Thoracic aorta (tissue), 2 donors: Measurements from ENCODE around the gene PERM1. TPM values are rescaled to one million over a fixed set of nuclear protein-coding genes. Genes with fewer than 3 reads are reported as not detected.

Experiments used
- ATAC-seq: fragments of 150-250 bp; one replicate; pipeline ENCODE4 v1.8.0; 2017; ENCODE audit warnings: low read depth; ENCODE audit not compliant: insufficient number of reproducible peaks, low FRiP score
- DNase-seq: peaks from one replicate; pipeline ENCODE4 v3.0.0-alpha.2; 2020; ENCODE audit warnings: low spot score
- H3K27ac ChIP-seq, 2 donors: fragments of 200-600 bp; sonication (generic); 1 replicate in 1 of 2; 2 replicates in 1 of 2; pipeline ENCODE4 v1.5.1; 2016; ENCODE audit warnings: mild to moderate bottlenecking in 2 of 2, moderate library complexity in 2 of 2
- H3K27me3 ChIP-seq: fragments of 200-600 bp; sonication (generic); replicated peaks from 2 replicates; pipeline ENCODE4 v1.6.0; 2016; ENCODE audit warnings: mild to moderate bottlenecking; ENCODE audit not compliant: insufficient read depth
- H3K36me3 ChIP-seq: fragments of 200-600 bp; sonication (generic); one replicate; pipeline ENCODE4 v1.5.1; 2016
- H3K4me1 ChIP-seq, 2 donors: fragments of 200-600 bp; sonication (generic); 1 replicate in 1 of 2; 2 replicates in 1 of 2; pipeline versions ENCODE4 v1.5.1 to v1.6.0; 2016; ENCODE audit warnings: low read depth in 2 of 2, mild to moderate bottlenecking in 1 of 2; ENCODE audit not compliant: control insufficient read depth in 1 of 2
- H3K4me3 ChIP-seq: fragments of 200-600 bp; sonication (generic); 2 replicates; pipeline ENCODE4 v1.5.1; 2016; ENCODE audit warnings: mild to moderate bottlenecking
- H3K9me3 ChIP-seq: fragments of 200-600 bp; sonication (generic); 2 replicates; pipeline ENCODE4 v1.5.1; 2016
- total RNA-seq, 2 donors: library from RNA; depleted of rRNA; stranded (reverse); fragments of >200 nt; gene quantifications; one replicate each; pipeline versions ENCODE4 v1.1.0 to v1.2.3, GENCODE V29; 2016
- TF ChIP-seq, protein P1 (sequence below): fragments of 200-600 bp; sonication (generic); IDR thresholded peaks from one replicate; pipeline ENCODE4 v1.5.1; 2019; ENCODE audit warnings: antibody characterized with exemption

Gene PERM1
- total RNA-seq, 2 donors from 2014 or later = 0.54 to 0.99 TPM

DNA sequence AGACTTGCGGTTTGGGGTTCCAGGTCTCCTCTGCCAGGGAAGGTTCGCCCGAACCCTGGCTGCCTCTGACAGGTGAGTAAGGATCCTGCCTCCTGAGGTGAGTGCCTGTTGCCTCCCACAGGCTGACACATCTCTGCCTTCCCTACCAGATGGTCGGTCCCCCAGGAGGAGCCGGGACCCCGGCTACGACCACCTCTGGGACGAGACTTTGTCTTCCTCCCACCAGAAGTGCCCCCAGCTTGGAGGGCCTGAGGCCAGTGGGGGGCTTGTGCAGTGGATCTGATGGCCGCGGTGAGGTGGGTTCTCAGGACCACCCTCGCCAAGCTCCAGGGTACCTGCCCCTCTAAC lies 7.6 kb downstream of the PERM1 start:
- H3K27me3 ChIP-seq = peaks cover 5% of the 10 kb centered on the region
- peaks cover 0 to 7% of the 10 kb centered on the region in 2 donors for H3K4me1 ChIP-seq
- no peak for DNase-seq
- no peak overlapping the region for H3K4me3 ChIP-seq
- no peaks in the 10 kb centered on the region for H3K9me3 ChIP-seq
- TF ChIP-seq, protein P1, sequence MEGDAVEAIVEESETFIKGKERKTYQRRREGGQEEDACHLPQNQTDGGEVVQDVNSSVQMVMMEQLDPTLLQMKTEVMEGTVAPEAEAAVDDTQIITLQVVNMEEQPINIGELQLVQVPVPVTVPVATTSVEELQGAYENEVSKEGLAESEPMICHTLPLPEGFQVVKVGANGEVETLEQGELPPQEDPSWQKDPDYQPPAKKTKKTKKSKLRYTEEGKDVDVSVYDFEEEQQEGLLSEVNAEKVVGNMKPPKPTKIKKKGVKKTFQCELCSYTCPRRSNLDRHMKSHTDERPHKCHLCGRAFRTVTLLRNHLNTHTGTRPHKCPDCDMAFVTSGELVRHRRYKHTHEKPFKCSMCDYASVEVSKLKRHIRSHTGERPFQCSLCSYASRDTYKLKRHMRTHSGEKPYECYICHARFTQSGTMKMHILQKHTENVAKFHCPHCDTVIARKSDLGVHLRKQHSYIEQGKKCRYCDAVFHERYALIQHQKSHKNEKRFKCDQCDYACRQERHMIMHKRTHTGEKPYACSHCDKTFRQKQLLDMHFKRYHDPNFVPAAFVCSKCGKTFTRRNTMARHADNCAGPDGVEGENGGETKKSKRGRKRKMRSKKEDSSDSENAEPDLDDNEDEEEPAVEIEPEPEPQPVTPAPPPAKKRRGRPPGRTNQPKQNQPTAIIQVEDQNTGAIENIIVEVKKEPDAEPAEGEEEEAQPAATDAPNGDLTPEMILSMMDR = no peak
- no peaks in the 10 kb centered on the region for H3K36me3 ChIP-seq
- no peak overlapping the region for H3K27ac ChIP-seq
- ATAC-seq = no peak

DNA sequence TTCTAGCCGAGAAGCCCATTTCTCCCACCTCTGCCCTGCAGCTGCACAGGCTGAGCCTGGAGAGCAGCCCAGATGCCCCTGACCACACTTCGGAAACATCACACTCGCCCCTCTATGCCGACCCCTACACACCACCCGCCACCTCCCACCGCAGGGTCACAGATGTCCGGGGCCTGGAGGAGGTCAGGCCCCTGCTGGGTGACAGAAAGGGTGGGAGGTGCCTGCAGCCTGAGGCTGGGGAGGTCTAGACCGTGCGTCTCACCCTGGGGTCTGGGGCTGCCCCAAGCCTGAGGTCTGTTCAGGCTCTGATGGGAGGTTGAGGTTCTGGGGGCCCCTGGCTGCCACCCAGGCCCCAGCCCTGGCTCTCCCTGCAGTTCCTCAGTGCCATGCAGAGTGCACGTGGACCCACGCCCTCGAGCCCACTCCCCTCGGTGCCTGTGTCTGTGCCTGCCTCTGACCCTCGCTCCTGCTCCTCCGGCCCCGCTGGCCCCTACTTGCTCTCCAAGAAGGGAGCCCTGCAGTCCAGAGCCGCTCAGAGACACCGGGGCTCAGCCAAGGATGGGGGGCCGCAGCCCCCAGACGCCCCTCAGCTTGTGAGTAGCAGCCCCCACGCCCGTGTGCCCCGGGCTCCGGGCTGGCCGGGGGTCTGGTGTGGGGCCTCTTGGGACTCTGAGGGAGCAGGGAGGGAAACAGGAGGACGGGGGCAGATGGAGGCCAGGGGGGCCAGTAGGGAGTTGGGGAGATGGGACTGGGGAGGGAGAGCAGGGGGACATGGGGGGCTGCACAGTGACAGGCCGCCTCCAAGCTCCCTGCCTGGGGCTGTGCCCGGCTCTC lies 8.2 kb downstream of the PERM1 start:
- DNase-seq (no peak), ATAC-seq (no peak)
- Histone ChIP-seq H3K36me3 (no peaks in the 10 kb centered on the region), H3K4me1 (peaks cover 0 to 7% of the 10 kb centered on the region in 2 donors), H3K27ac (no peak overlapping the region), H3K4me3 (no peak overlapping the region), H3K27me3 (peaks cover 5% of the 10 kb centered on the region), H3K9me3 (no peaks in the 10 kb centered on the region)
- TF ChIP-seq, protein P1 = no peak

DNA sequence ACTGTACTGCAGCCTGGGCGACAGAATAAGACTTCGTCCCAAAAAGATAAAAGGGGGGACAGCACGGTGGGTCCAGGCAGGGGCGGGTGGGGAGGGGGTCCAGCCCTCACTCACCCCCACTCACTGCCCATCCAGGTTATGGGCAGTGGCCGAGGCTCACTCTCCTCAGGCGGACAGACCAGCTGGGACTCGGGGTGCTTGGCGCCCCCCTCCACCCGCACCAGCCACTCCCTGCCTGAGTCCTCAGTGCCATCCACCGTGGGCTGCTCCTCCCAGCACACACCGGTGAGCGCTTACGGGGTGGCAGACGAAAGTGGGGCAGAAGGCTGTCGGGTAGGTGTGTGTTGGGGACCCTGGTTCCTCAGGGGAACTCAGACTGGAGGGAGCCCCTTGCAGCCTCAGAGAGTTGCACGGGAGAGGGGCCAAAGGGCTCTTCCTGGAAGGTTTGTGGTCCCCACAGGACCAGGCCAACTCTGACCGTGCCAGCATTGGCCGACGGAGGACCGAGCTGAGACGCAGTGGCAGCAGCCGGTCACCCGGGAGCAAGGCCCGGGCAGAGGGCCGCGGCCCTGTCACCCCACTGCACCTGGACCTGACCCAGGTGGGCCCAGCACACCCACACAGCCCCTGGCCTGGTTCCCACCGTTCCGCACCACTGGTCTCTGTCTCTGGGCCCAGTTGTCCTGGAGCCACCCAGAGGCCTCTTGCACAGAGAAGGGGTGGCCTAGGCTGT lies 9.0 kb downstream of the PERM1 start:
- Histone ChIP-seq H3K27ac (no peak overlapping the region), H3K4me3 (no peak overlapping the region), H3K9me3 (no peaks in the 10 kb centered on the region), H3K36me3 (no peaks in the 10 kb centered on the region), H3K27me3 (peaks cover 5% of the 10 kb centered on the region), H3K4me1 (peaks cover 0 to 7% of the 10 kb centered on the region in 2 donors)
- DNase-seq (no peak), ATAC-seq (no peak)
- TF ChIP-seq, protein P1 = no peak

DNA sequence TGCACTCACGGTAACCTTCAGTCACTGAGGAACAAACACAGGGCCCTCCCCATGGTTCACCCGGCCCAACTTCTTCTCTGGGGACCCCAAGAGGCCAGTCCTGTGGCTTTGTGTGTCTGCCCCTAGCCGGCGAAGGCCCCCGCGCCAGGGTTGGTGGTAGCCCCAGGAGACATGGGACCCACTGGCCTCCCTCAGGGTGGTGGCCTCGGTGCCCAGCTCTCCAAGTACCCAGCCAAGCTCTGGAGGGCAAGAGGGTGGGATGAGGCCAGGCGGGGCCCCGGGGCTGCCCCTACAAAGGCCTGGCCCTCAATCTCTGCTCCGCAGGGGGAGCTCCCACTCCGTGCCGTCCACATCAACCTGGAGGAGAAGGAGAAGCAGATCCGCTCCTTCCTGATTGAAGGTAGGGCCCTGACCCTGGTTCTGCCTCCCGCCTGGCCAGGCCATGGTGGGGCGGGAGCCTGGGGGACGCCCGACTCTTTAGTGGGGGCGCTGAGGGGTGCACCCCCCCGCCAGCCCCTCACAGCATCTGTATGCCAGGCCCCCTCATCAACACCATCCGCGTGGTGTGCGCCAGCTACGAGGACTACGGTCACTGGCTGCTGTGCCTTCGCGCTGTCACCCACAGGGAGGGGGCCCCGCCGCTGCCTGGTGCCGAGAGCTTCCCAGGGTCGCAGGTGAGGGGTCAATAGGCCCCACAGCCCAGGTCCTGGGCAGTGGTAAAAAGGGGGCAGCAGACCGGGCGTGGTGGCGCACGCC lies 10.0 kb downstream of the PERM1 start:
- ATAC-seq (no peak), DNase-seq (no peak)
- H3K9me3 ChIP-seq = no peaks in the 10 kb centered on the region
- no peak overlapping the region for H3K27ac ChIP-seq
- H3K4me3 ChIP-seq = no peak overlapping the region
- H3K27me3 ChIP-seq = peaks cover 5% of the 10 kb centered on the region
- H3K4me1 ChIP-seq = peaks cover 0 to 7% of the 10 kb centered on the region in 2 donors
- TF ChIP-seq, protein P1 = no peak
- H3K36me3 ChIP-seq = no peaks in the 10 kb centered on the region
